Stimulated activated CD4-positive, alpha-beta T cell treated with anti-CD3 and anti-CD28 coated beads, Interleukin-2, amount 100 ng/mL, for 48 hours (primary cell): ENCODE data around the gene CALHM5.

Experiments used
- DNase-seq, 2 donors: peaks; one replicate each; pipeline ENCODE4 v3.0.0-alpha.2; 2020

The CALHM5 gene

GRCh38 chr6:116512111-116512559, 696 bp downstream of the CALHM5 start:
- DNase-seq, result no peak

GRCh38 chr6:116512734-116513133, 1.3 kb downstream of the CALHM5 start:
- no peak for DNase-seq

DNA sequence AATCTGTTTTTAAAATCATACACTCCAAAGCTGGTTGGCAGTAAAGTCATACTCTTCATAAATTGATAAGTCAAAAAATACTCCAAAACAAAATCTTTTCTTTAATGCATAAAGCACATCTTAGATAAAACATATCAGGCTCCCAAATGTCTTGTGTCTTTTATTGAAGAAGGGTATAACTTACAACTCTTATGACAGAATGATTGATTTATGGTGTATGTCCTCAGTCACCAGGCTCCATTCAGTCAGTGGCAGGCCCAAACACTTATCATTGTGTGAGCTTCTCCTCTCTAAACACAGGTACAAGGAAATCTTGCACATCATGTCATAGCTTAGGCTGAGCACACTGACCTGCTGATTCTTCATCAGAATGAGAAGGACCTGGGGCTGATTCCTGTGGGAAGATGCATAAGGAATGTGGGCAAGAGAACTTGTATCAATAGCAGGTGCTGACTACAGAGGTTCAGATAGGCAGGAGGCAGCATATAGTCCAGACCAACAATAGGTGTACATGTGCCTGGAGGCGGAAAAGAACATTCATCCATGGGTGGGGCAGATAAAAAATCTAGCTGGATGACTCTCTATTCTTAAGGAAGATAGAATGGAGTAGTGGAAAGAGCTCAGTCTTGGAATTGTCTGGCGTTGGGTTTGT, 1.9 kb downstream of the CALHM5 start:
- DNase-seq, result no peak

DNA sequence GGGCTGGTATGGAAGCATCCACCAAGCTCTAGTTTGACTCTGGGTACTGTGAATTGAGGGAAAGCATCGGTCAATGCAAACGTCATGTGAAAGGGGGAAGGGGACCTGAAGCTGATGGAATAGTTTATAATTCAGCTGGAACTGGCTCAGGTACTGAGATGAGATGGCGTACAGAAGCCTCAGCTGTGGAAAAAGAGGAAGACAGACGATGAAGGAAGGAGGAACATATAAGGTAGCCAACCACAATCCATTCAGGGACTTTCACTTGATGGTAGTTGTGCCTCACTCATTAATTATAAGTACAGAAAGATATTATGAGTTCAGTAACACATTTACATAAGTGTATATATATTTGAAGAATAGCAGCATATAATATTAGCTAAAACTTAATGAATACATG, 2.7 kb downstream of the CALHM5 start:
- no peak for DNase-seq

- DNase-seq, result no peak
Measured at GRCh38 chr6:116515141-116515540, 3.7 kb downstream of the CALHM5 start.

- no peak for DNase-seq
Measured at GRCh38 chr6:116518621-116519368, 7.4 kb downstream of the CALHM5 start.

- no peak for DNase-seq
Measured at GRCh38 chr6:116522896-116523295, 11.5 kb downstream of the CALHM5 start.

DNA sequence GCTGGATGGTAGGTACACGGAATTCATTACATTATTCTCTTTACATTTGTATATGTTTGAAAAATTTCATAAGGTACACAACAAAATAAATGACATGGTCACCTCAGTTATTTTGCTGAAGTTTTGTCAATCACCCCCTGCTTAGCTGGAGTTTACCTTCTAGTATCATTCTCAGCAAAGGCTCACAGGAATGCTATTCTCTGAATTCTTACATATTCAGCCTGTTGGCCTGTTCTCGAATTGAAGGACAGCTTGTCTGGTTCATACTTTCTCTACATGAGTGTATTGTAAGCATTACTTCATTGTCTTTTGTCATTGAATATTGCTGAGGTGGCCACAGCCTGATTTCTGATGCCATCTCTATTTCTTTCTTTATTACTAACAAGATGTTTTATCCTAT, 12.8 kb downstream of the CALHM5 start:
- DNase-seq, result no peak

DNA sequence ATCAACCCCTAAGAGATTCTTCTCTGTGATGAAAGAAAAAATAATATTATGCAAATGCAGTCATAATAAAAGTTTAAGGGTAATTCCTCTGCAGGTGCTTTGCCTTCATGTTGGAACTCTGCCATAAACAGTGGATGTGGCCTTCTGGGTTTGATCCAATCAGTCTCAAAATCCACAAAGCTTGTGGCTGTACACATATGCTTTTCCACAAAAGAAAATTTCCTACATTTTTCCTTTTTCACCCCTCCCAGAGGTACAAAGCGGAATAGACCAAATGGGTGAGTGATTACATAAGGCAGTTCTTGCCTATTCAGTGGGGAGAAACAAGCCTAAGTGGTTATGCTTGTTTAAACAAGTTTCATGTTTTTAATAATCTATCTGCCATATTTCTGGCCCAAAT, 16.7 kb downstream of the CALHM5 start:
- no peak for DNase-seq

DNA sequence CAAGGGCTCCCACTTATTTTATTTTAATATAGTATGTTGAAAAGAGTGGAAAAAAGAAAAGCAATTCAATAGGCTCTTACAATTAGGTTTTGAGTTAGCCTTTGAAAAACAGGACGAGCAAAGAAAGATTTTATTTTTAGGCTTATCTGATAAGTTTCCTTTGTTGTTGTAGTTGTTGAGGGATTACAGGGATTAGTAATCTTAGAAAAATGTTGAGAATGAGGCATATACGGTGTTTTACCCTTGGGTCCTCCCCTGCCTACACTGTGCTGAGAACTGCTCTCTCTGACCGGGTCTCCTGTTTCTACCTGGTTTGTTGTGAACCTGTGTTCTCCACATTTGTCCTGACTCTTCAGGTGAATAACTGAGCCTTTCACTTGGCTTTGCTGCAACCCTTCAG, 17.3 kb downstream of the CALHM5 start:
- no peak for DNase-seq

GRCh38 chr6:116529466-116530290, 18.2 kb downstream of the CALHM5 start:
- DNase-seq, result no peak

GRCh38 chr6:116530436-116530835, 19.0 kb downstream of the CALHM5 start:
- no peak for DNase-seq

DNA sequence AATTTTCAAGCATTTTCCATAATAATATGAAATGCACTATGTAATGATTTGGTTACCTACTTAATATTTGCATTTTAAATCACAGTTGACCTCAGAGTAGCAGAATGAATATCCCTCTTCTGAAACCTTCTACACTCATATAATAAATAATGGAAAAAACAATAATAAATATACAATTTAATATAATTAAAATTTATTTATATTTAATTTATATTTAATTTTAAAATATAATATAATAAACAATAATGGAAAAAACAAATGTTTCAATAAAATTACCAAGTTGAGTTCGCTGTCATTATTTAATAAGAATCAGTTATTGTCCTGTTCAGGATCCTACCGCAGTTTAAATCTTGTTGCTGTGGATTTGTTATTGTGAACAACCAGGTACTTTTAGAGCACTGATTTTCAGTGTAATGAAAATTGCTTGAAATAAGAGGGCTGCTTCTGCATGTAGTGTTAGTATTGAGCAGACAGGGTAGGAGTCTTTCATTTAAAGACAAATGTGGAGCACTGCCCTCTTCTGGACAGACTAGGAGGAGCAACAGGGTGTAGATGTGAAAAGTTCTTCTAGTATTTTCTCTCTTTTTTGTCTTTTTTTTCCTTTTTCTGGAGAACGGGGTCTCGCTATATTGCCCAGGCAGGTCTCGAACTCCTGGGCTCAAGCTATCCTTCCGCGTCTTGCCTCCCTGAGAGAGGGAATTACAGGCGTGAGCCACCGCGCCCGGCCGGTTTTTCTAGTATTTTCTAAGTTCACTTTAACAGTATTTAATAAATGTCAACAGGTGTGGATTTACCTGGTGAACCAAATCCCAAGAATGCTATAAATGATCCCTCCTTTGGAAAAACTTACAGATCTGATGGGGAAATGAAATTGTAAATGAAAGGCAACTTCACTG, 20.5 kb downstream of the CALHM5 start:
- DNase-seq, result peak; percentile 51 to 56

DNA sequence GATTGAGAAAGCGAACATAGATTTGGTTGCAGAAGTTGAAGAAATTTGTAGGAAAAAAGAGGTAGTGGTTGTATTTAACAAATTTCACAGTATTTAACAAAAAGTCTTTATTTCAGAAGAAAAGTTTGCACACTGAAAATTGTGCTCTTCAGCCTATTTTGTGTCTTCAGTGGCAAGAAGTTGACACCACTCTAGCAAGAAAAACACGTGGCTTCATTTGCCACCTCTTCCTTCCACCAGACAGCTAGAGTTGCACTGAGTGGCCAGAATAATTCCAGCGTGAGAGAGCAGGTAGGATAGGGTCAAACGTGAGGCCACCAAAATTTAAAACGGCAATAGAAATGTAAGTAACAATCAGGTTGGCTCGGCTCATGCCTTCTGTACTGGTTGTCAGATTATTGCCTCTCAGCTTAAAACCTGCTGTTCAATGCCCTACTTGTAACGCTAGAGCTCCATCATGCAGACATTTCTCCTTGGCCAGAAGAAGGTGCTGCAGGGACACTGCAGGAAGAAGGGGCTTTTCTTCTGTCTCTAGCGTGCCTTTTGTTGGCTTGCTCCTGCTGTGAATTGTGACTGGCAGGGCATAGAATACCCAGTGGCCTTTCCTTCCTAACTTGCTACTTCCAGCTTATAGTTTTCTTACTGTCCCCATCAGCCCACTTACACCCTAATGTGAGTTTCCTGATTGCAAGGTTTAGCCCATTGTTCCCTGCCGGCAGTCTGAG, 22.0 kb downstream of the CALHM5 start:
- no peak for DNase-seq

DNA sequence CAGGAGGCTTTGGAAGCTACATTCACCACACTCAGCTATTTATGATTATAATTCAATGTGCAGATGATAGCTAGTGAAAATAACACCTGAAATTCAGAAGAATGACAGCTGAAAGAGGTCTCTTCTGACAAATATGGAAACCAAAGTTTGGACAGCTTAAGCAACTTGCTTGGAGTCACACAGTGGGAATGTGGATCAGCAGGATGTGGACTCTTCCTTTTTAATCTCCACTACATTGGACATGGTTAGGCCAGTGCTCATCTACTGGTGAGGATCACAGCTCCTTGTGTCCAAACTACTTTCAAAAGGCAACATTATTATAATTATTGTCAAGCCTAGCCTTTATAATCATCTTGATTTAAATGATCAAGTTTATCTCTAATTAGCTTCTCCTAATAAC, 23.7 kb downstream of the CALHM5 start:
- no peak for DNase-seq

- DNase-seq, result peak; percentile 14 to 20
Measured at GRCh38 chr6:116536216-116536621, 24.8 kb downstream of the CALHM5 start.

- DNase-seq, result no peak
Measured at GRCh38 chr6:116542426-116542825, 31.0 kb downstream of the CALHM5 start.

DNA sequence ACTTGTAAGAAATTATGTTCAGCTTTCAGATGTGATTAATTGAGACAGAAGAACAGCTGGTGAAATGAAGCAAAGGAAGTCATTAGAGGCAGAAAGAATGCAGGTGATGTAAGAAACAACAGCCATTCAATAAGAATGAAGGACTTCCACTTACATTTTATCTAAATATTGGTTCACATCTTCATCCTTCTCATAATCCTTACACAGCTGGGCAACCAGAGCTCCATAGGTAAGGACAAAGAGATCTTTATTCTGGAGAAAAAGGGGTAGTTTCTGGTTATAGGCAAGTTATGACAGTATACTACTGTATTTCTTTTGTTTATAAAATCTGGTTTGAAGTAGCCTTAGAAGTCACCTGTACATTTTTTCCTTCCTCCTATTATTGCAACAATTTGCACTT, 31.7 kb downstream of the CALHM5 start:
- no peak for DNase-seq

DNA sequence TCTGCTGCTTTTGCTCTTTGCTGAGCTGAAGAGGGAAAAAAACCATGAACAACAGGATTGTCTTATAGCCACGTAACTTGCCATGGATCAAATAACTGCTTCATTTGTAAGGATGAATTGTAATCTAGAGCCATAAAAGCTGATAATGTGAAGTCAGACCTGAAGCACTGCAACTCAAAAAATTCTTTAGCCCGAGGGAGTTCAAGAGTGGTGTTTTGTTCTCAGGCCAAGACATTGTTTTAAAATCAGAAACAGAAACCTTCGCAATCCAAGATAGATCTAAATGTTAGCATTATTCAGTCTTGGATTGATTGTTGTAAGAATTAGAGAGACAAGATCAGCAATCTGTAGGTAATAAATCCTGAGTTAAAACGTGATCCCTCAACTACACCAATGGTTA, 34.2 kb downstream of the CALHM5 start, which contains the start of gene TRAPPC3L:
TSS of gene TRAPPC3L (minus strand) at position 34 of the 400 bp plus-strand sequence. CDS start 170 bp downstream, outside the sequence.
- DNase-seq, result no peak

GRCh38 chr6:116547358-116547757, 35.9 kb downstream of the CALHM5 start:
- no peak for DNase-seq

- no peak for DNase-seq
Measured at GRCh38 chr6:116550796-116551195, 39.4 kb downstream of the CALHM5 start.

GRCh38 chr6:116553451-116553850, 42.0 kb downstream of the CALHM5 start, which contains the start of gene CALHM4:
CALHM4 (plus strand) TSS chr6:116553751; CDS start chr6:116553794, 43 bp downstream.
- no peak for DNase-seq
